Keratinocyte (primary cell): ENCODE data around the gene FOXR1. TPM values are rescaled to one million over a fixed set of nuclear protein-coding genes. Genes with fewer than 3 reads are reported as not detected.

Experiments
- DNase-seq: peaks from one replicate; pipeline ENCODE4 v3.0.0-alpha.2; 2011; ENCODE audit warnings: low read depth, missing footprints, low spot score
- FAIRE-seq: peaks from 2 replicates; lab custom pipeline; 2011; peaks lifted over from hg19 to GRCh38; lab: Jason Lieb, UNC
- H2AFZ ChIP-seq: 2 replicates; pipeline ENCODE4 v1.6.0; 2012; ENCODE audit warnings: low read length, control low read depth, inconsistent platforms; ENCODE audit not compliant: control insufficient read depth
- H3K27ac ChIP-seq: 2 replicates; pipeline ENCODE4 v1.5.1; 2011; ENCODE audit warnings: low read length; ENCODE audit not compliant: control insufficient read depth, insufficient read depth
- H3K27me3 ChIP-seq: 3 replicates; pipeline ENCODE4 v1.6.0; 2011; ENCODE audit warnings: low read length; ENCODE audit not compliant: control insufficient read depth, insufficient read depth; ENCODE audit errors: extremely low read depth
- H3K36me3 ChIP-seq, 2 experiments: 2 replicates in 1 of 2; 3 replicates in 1 of 2; pipeline ENCODE4 v1.5.1; 2011; ENCODE audit warnings: low read length in 2 of 2, mild to moderate bottlenecking in 1 of 2; ENCODE audit not compliant: control insufficient read depth in 2 of 2, insufficient read depth in 2 of 2; ENCODE audit errors: extremely low read depth in 1 of 2
- H3K4me1 ChIP-seq: 3 replicates; pipeline ENCODE4 v1.5.1; 2011; ENCODE audit warnings: low read length; ENCODE audit not compliant: control insufficient read depth, insufficient read depth; ENCODE audit errors: extremely low read depth
- H3K4me2 ChIP-seq: 3 replicates; pipeline ENCODE4 v1.6.0; 2011; ENCODE audit warnings: low read depth, low read length; ENCODE audit not compliant: control insufficient read depth, insufficient read depth; ENCODE audit errors: extremely low read depth
- H3K4me3 ChIP-seq, 3 experiments: fragments of 200-600 bp in 1 of 3; sonication (generic) in 1 of 3; 2 replicates in 2 of 3; 3 replicates in 1 of 3; pipeline ENCODE4 v1.5.1; 2011 to 2016; ENCODE audit warnings: low read length in 3 of 3, mild to moderate bottlenecking in 3 of 3, control low read depth in 2 of 3, inconsistent platforms in 1 of 3, low read depth in 1 of 3, mixed read lengths in 1 of 3, mixed run types in 1 of 3, moderate library complexity in 1 of 3; ENCODE audit not compliant: control insufficient read depth in 2 of 3, insufficient read depth in 2 of 3; ENCODE audit errors: extremely low read depth in 1 of 3
- H3K79me2 ChIP-seq: 2 replicates; pipeline ENCODE4 v1.6.0; 2012; ENCODE audit warnings: low read length; ENCODE audit not compliant: control insufficient read depth, insufficient read depth
- H3K9ac ChIP-seq: 3 replicates; pipeline ENCODE4 v1.6.0; 2011; ENCODE audit warnings: low read length; ENCODE audit not compliant: control insufficient read depth, insufficient read depth; ENCODE audit errors: extremely low read depth
- H3K9me1 ChIP-seq: 3 replicates; pipeline ENCODE4 v1.6.0; 2011; ENCODE audit warnings: low read length; ENCODE audit not compliant: control insufficient read depth, insufficient read depth; ENCODE audit errors: extremely low read depth
- H3K9me3 ChIP-seq: 2 replicates; pipeline ENCODE4 v1.5.1; 2012; ENCODE audit warnings: low read depth, low read length; ENCODE audit not compliant: control insufficient read depth
- H4K20me1 ChIP-seq: 3 replicates; pipeline ENCODE4 v1.6.0; 2011; ENCODE audit warnings: low read length; ENCODE audit not compliant: control insufficient read depth, insufficient read depth; ENCODE audit errors: extremely low read depth
- EZH2 ChIP-seq: IDR thresholded peaks from one replicate; pipeline ENCODE4 v1.6.1; 2012; ENCODE audit warnings: inconsistent platforms, mild to moderate bottlenecking, low read length, moderate library complexity
- dilution Hi-C: fragments of 300-500 bp; cut with MboI; formaldehyde crosslinking; loops from one replicate; pipeline ENCODE4 v1.7.0; 2020; ENCODE audit warnings: low sequenced_read_pairs; ENCODE audit not compliant: extremely low pct_ligation_motif_present
- polyA plus RNA-seq, 5 experiments: library from polyadenylated mRNA; depleted of rRNA in 3 of 5; stranded (reverse) in 3 of 5; stranded (forward) in 1 of 5; unstranded in 1 of 5; fragments of >200 nt; gene quantifications; 1 replicate in 1 of 5; 2 replicates in 3 of 5; 3 replicates in 1 of 5; pipeline versions ENCODE4 v1.2.1 to v1.2.3, GENCODE V29; 2011 to 2012; ENCODE audit warnings: missing spikeins in 2 of 5, low read depth in 1 of 5, low replicate concordance in 1 of 5
- TF ChIP-seq, protein P1 (sequence below), 3 experiments: IDR thresholded peaks in 1 of 3; conservative IDR thresholded peaks in 1 of 3; optimal IDR thresholded peaks in 1 of 3; 2 replicates in 2 of 3; 3 replicates in 1 of 3; pipeline versions ENCODE3 to v1.5.1; 2011; ENCODE audit warnings: low read length in 3 of 3, mild to moderate bottlenecking in 3 of 3, moderate library complexity in 2 of 3, control low read depth in 1 of 3, inconsistent platforms in 1 of 3; ENCODE audit not compliant: insufficient read depth in 2 of 3; ENCODE audit errors: extremely low read depth in 1 of 3

The FOXR1 gene
- polyA plus RNA-seq, 1 donor (not counting 4 experiments of a cell fraction or from before 2014, with no cell fraction given), result not detected

DNA sequence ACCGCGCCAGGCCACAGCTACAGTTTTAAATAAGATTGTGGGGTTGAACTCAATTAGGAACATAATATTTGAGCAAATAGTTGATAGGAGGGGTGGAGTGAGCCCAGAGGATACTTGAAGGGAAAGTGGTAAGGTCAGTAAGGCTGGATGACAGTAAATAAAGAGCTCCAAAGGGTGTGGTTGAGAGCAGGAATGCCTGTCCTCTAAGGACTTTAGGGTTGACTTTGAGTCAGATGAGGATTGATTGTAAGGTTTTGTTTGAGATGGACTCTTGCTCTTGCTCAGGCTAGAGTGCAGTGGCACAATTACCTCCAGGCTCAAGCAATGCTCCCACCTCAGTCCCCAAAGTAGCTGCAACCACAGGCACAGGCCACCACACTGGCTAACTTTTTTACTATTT, 2.4 kb downstream of the FOXR1 start:
- TF ChIP-seq, protein P1, sequence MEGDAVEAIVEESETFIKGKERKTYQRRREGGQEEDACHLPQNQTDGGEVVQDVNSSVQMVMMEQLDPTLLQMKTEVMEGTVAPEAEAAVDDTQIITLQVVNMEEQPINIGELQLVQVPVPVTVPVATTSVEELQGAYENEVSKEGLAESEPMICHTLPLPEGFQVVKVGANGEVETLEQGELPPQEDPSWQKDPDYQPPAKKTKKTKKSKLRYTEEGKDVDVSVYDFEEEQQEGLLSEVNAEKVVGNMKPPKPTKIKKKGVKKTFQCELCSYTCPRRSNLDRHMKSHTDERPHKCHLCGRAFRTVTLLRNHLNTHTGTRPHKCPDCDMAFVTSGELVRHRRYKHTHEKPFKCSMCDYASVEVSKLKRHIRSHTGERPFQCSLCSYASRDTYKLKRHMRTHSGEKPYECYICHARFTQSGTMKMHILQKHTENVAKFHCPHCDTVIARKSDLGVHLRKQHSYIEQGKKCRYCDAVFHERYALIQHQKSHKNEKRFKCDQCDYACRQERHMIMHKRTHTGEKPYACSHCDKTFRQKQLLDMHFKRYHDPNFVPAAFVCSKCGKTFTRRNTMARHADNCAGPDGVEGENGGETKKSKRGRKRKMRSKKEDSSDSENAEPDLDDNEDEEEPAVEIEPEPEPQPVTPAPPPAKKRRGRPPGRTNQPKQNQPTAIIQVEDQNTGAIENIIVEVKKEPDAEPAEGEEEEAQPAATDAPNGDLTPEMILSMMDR (optimal IDR thresholded peaks at IDR 0.05 in 1 of 3, IDR thresholded peaks at IDR 0.05 in 1 of 3, conservative IDR thresholded peaks at IDR 0.05 in 1 of 3; ENCODE audit: extremely low read depth in 1 of 3, insufficient read depth in 2 of 3, low read length in 3 of 3), result no peak
- no peak for TF ChIP-seq EZH2
- no peak for FAIRE-seq

DNA sequence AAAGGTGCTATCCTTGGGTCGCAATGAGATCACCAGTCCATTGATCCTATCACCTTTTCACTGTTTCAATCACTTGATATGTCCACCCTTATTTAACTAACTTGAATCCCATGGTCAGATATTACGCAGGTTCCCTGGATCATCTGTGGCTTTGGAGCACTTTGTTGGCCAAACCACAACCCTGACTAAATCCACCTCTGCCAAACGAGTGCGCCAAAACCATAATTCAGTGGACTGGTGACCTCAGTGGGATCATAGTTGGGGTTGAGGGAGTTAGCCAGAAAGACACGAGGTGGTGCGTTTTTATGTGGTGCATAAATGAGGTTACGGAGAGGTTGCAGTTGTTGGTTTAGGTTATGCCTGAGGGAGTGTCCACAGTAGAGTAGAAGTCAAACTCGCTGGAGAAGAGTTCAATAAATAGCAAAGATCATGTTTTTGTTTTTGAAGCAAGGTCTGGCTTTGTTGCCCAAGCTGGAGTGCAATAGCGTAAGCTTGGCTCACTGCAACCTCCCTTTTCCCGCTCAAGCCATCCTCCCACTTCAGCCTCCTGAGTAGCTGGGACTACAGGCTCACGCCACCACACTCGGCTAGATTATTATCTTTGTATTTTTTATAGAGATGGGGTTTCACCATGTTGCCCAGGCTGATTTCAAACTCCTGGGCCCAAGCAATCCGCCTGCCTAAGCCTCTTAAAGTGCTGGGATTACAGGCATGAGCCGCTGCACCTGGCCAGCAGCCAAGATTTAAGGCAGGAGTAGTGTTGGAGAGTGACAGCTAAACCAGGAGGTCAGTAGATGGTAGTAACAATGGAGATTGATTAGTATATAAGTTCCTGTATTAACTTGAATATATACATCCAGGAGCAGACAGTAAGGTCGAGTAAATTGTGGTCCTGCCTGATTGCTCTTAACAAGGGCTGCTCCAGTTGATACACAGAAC, 4.5 kb downstream of the FOXR1 start:
- dilution Hi-C loops, result no loop called here
- FAIRE-seq, result no peak
- H3K9ac ChIP-seq, result no peak overlapping the region
- no peaks in the 10 kb centered on the region for H4K20me1 ChIP-seq
- no peak overlapping the region for H3K4me2 ChIP-seq
- no peak for DNase-seq
- TF ChIP-seq EZH2, result no peak
- TF ChIP-seq, protein P1 (optimal IDR thresholded peaks at IDR 0.05 in 1 of 3, IDR thresholded peaks at IDR 0.05 in 1 of 3, conservative IDR thresholded peaks at IDR 0.05 in 1 of 3; ENCODE audit: extremely low read depth in 1 of 3, insufficient read depth in 2 of 3, low read length in 3 of 3), result no peak
- no peak overlapping the region for H3K4me3 ChIP-seq
- H3K36me3 ChIP-seq, result no peaks in the 10 kb centered on the region
- H3K9me3 ChIP-seq, result no peaks in the 10 kb centered on the region
- no peaks in the 10 kb centered on the region for H3K79me2 ChIP-seq
- no peaks in the 10 kb centered on the region for H3K27me3 ChIP-seq
- H2AFZ ChIP-seq, result no peak overlapping the region
- no peak overlapping the region for H3K27ac ChIP-seq
- H3K4me1 ChIP-seq, result no peaks in the 10 kb centered on the region
- H3K9me1 ChIP-seq, result no peaks in the 10 kb centered on the region

More for the DNA sequence above, 2.4 kb downstream of the FOXR1 start:
- Histone ChIP-seq H3K79me2 (no peaks in the 10 kb centered on the region), H4K20me1 (no peaks in the 10 kb centered on the region), H3K9me3 (no peaks in the 10 kb centered on the region), H3K4me3 (no peak overlapping the region), H2AFZ (no peak overlapping the region), H3K27me3 (no peaks in the 10 kb centered on the region), H3K9me1 (no peaks in the 10 kb centered on the region), H3K4me2 (no peak overlapping the region), H3K27ac (no peak overlapping the region), H3K9ac (no peak overlapping the region), H3K4me1 (no peaks in the 10 kb centered on the region), H3K36me3 (no peaks in the 10 kb centered on the region)
- dilution Hi-C loops, result no loop called here
- no peak for DNase-seq
